Activated naive CD8-positive, alpha-beta T cell treated with anti-CD3 and anti-CD28 coated beads, Interleukin-2, amount 50 U/mL, for 16 hours (primary cell): Measurements from ENCODE around the gene USP30.

Experiments
- DNase-seq: peaks from one replicate; pipeline ENCODE4 v3.0.0-alpha.2; 2020; ENCODE audit warnings: low read depth, low spot score

Gene USP30

GRCh38 chr12:109097435-109098182 lies 45.2 kb downstream of the USP30 start, which contains the start of gene UNG:
Gene UNG, plus strand, starts transcription at chr12:109097597. Its CDS starts 83 bp downstream, at chr12:109097680.
- peak; percentile 96 for DNase-seq

GRCh38 chr12:109098183-109098604 lies 45.8 kb downstream of the USP30 start:
- DNase-seq = no peak

DNA sequence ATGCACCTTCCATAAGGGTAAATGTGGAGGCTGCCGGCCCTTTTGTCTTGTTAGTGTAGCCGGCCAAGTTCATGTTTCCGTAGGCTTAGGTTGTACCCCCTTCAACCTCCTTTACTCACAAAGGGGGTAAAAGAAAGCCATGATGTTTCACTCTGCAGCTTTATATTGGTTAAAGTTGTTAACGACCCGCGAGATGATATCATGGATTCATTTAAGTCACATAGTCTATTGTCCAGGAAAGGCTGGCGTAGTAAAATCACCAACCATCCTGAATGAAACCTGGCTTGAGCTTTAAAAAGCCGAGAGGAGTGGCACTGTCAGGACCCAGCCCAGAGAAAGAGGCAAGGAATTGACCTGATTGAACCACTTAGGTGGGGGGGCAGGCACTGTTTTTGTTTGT lies 46.3 kb downstream of the USP30 start:
- no peak for DNase-seq

DNA sequence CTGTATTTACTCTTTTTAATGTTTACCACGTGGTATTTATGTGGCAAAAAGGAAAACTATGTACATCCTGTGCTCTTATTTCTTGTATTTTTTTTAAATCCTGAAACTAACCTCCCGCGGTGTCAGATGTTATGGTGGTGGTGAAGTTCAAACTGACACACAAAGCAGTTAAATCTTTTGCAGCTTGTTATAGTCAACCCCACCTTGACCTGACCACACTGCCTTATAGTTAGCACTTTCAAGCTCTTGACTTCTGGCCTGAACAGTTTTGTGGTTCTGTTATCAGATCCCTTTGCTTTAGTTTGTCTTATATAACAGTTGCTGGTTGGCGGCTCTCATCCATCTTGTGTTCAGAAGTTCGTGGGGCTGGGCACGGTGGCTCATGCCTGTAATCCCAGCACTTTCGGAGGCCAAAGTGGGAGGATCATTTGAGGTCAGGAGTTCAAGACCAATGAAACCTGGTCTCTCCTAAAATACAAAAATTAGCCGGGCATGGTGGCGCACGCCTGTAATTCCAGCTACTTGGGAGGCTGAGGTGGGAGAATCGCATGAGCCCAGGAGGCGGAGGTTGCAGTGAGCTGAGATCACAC lies 47.1 kb downstream of the USP30 start:
- no peak for DNase-seq

DNA sequence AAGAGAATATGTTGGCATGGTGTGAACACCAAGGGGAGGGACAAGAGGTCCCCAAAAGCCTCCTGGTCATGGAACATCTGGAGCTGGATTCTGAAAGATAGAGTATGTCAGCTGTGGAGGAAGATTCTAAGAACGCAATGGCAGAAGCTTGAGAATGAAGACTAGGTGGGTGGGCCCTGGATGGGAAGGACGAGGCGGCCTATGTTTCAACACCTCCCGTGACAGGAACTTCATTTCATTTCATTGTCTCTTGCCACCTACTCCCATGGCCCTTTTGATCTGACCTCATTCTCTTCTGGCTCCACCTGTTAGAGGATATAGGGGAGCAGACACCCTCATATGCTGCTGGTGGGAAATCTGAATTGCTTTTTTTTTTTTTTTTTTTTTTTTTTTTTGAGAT lies 48.4 kb downstream of the USP30 start:
- no peak for DNase-seq

DNA sequence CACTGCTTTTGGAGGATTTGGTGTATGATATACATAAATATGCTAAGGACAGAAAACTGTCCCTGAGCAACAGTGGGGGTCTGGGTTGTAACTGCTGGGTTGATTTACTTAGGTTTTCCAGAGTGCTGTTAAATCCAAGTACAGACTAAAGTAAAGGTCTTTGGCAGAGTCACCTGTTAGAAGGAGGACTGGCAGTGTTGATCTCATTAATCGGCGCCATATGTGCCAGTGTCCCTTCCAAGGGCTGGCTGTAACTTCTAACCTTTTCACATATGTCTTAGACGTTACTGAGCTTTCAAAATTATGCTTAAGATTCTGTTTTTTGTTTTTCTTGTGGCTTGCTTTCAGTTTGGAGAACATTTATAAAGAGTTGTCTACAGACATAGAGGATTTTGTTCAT lies 50.1 kb downstream of the USP30 start:
- DNase-seq = no peak

GRCh38 chr12:109105176-109105575 lies 52.8 kb downstream of the USP30 start:
- DNase-seq = no peak

GRCh38 chr12:109109746-109110350 lies 57.5 kb downstream of the USP30 start:
- DNase-seq = no peak

DNA sequence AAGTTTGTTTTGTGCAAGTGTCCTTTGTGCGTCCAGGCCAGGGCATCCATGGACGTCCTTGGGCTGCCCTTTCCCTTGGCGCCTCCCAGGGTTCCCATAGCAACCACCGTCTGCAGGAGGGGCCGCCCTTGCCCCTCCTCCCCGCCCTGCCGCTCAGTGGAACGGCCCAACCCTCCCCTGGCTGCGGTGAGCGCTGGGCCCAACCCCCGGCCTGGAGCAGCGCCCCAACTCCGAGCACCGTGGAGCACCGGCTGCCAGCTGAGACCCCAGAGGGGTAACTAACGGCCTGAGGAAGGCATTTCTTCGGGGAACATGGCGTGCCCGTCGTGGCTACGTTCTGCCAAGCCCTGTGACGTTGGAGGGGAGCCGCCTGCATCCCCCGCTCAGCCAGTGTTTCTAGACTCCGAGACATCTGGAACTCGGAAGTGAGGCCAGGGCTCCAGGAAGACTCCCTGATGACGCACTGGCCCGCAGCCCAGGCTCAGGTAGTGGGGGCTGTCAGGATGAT lies 58.7 kb downstream of the USP30 start:
- DNase-seq = no peak

GRCh38 chr12:109112720-109113465 lies 60.5 kb downstream of the USP30 start:
- no peak for DNase-seq

DNA sequence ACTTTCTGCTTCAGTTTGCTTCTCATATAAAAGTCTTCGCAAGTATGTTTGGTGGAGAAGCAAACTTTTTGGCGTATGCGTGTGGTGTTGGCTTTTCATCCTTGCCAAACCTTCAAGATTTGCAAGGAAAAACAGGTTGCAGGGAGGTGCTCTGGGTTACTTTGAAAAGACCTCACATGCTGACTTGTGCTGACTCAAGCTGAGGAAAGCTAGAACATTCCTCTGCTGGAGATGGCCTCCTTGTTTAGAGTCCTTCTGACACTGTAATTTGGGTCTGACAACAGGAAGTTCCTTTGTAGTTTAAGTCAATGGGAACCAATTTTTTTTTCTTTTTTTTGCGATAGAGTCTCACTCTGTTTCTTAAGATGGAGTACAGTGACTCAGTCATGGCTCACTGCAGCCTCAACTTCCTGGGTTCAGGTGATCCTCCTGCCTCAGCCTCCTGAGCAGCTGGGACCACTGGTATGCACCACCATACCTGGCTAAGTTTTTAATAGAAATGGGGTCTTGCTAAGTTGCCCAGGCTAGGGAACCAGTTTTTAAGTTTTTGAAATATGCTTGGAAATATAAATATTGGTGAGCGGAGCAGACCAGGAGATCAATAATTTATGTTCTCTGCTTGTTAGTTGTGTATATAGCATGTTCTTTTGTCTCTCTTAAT lies 61.4 kb downstream of the USP30 start:
- no peak for DNase-seq

DNA sequence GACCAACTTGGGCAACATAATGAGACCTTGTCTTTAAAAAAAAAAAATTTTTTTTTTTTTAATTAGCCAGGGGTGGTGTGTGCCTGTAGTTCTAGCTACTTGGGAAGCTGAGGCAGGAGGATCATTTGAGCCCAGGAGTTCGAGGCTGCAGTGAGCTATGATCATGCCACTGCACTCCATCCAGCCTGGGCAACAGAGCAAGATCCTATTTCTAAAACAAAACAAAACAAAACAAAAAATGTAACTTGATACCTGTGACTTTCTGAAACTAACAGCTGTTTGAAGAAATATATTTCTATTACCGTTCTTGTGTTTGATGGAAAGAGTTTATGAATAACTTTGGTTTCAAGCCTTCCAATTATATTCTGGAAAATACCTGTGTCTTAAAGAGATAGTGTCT lies 62.3 kb downstream of the USP30 start:
- no peak for DNase-seq

GRCh38 chr12:109115404-109115757 lies 63.0 kb downstream of the USP30 start:
- no peak for DNase-seq

GRCh38 chr12:109115758-109116610 lies 63.6 kb downstream of the USP30 start, which contains the start of gene ACACB:
Gene ACACB, plus strand, starts transcription at chr12:109116587. Its CDS starts 22,819 bp downstream, at chr12:109139406.
- DNase-seq = no peak

DNA sequence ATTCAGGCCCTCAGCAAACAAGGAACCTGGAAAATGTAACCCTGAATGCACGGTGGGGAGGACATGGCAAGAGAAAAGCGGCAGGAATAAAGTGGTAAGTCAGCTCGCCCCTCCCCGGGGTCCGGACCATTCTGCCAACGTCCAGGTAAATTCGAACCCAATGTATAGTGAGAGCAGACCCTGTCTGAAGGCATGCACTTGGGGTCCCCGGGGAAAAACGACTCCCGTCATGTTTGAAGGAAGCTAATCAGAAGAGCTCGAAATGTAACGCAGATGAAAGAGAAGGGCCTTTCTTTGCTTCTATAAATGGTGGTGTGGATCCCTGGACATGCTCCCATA lies 64.2 kb downstream of the USP30 start:
- DNase-seq = no peak

GRCh38 chr12:109120095-109120494 lies 67.7 kb downstream of the USP30 start:
- DNase-seq = no peak

GRCh38 chr12:109120557-109120956 lies 68.2 kb downstream of the USP30 start:
- no peak for DNase-seq

DNA sequence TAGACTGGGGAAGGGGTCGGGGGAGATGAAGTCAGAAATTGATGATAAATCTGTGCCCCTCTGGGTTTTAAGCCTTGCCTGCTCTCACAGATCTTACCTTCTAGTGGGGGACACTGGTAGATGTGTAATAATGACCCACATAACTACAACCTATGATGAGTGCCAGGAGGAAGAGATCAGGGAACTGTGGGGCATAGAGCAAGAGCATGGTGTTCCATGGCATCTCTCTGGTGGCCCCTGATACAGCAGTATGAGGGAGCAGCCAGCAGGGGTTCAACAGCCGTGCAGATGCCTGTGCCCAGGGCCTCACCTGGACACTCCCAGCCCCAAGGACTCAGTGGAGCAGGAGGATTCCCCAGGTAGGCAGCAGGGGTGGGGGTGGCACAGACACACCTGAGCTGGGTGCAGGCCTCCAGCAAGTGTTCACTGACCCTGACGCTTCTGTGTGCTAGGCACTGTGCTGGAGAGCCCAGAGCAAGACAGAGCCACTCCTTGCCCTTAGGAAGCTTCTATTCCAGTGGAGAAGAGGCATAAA lies 69.0 kb downstream of the USP30 start:
- DNase-seq = no peak

- no peak for DNase-seq
Measured at GRCh38 chr12:109124878-109125648, 72.7 kb downstream of the USP30 start.

DNA sequence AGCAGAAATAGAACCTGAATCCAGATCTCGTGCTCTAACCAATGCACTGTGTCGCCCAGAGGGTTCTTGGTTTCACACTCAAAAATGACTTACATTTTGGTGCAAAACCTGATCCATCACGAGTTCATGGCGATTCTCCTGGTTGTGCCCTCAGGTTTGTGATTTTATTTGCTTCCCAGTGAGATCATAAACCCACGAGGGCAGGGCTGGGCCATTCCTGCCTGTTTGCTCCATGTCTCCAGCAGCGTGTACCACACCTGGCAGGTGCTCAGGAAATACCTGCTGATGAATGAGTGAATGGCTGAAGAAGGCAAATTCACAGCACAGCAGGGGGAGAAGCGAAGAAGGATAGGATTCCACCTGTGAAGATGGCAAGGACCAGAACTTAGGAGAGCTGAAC lies 73.4 kb downstream of the USP30 start:
- no peak for DNase-seq
